Frontal cortex (tissue), 4 donors: Measurements from ENCODE around the gene BCOR. TPM values are rescaled to one million over a fixed set of nuclear protein-coding genes. Genes with fewer than 3 reads are reported as not detected.
A peak's percentile ranks its signal among the peaks of the same experiment; 100 is the strongest.

Source experiments
- DNase-seq, 2 donors: peaks; one replicate each; pipeline ENCODE4 v3.0.0; 2012; ENCODE audit warnings: low spot score in 2 of 2
- FAIRE-seq: peaks from 2 replicates; lab custom pipeline; 2012; peaks lifted over from hg19 to GRCh38; lab: Jason Lieb, UNC
- total RNA-seq: library from RNA; depleted of rRNA; stranded (reverse); fragments of >200 nt; gene quantifications from one replicate; pipeline ENCODE4 v1.2.3, GENCODE V29; 2014
- donor health status: control.
- donor health status: control.
- donor health status: control.

Gene BCOR
- total RNA-seq, 1 donor from 2014 or later, result 26.5 TPM

GRCh38 chrX:40100537-40101429 is 3.0 kb upstream of the BCOR start:
- no peak for DNase-seq
- FAIRE-seq, result no peak

GRCh38 chrX:40100141-40100536 is 2.4 kb upstream of the BCOR start:
- no peak for FAIRE-seq
- no peak for DNase-seq

GRCh38 chrX:40099055-40099958 is 1.5 kb upstream of the BCOR start:
- DNase-seq (no peak), FAIRE-seq (no peak)

GRCh38 chrX:40098264-40099054 is 701 bp upstream of the BCOR start:
- DNase-seq, result peak in 1 of 2 donors; percentile 67
- no peak for FAIRE-seq

GRCh38 chrX:40097141-40097503 is 636 bp downstream of the BCOR start:
- no peak for FAIRE-seq
- no peak for DNase-seq

GRCh38 chrX:40096395-40097091 is 1.2 kb downstream of the BCOR start:
- FAIRE-seq (no peak), DNase-seq (peak in 1 of 2 donors; percentile 70)

- no peak for FAIRE-seq
- DNase-seq, result no peak
These were observed 2.0 kb downstream of the BCOR start for GRCh38 chrX:40095583-40096394.

GRCh38 chrX:40094900-40095582 is 2.7 kb downstream of the BCOR start:
- DNase-seq, result no peak

GRCh38 chrX:40094041-40094899 is 3.5 kb downstream of the BCOR start:
- no peak for FAIRE-seq
- no peak for DNase-seq

More at GRCh38 chrX:40094900-40095582, 2.7 kb downstream of the BCOR start:
- FAIRE-seq, result no peak

GRCh38 chrX:40093586-40093985 is 4.2 kb downstream of the BCOR start:
- DNase-seq (no peak), FAIRE-seq (no peak)

GRCh38 chrX:40092808-40093435 is 4.8 kb downstream of the BCOR start:
- no peak for DNase-seq
- no peak for FAIRE-seq

GRCh38 chrX:40091691-40092421 is 5.9 kb downstream of the BCOR start:
- DNase-seq, result no peak
- FAIRE-seq, result no peak

GRCh38 chrX:40090961-40091360 is 6.8 kb downstream of the BCOR start:
- no peak for DNase-seq
- FAIRE-seq, result no peak

- no peak for FAIRE-seq
- DNase-seq, result no peak
These were observed 7.5 kb downstream of the BCOR start for GRCh38 chrX:40090050-40090804.

GRCh38 chrX:40088803-40089540 is 8.8 kb downstream of the BCOR start:
- FAIRE-seq (no peak), DNase-seq (no peak)
